Measurements from ENCODE around the gene LGR4. TPM values are rescaled to one million over a fixed set of nuclear protein-coding genes. Genes with fewer than 3 reads are reported as not detected.

LGR4 gene
- total and polyA plus RNA-seq, 7 donors, result 11.3 to 44.3 (median 29.9) TPM

DNA sequence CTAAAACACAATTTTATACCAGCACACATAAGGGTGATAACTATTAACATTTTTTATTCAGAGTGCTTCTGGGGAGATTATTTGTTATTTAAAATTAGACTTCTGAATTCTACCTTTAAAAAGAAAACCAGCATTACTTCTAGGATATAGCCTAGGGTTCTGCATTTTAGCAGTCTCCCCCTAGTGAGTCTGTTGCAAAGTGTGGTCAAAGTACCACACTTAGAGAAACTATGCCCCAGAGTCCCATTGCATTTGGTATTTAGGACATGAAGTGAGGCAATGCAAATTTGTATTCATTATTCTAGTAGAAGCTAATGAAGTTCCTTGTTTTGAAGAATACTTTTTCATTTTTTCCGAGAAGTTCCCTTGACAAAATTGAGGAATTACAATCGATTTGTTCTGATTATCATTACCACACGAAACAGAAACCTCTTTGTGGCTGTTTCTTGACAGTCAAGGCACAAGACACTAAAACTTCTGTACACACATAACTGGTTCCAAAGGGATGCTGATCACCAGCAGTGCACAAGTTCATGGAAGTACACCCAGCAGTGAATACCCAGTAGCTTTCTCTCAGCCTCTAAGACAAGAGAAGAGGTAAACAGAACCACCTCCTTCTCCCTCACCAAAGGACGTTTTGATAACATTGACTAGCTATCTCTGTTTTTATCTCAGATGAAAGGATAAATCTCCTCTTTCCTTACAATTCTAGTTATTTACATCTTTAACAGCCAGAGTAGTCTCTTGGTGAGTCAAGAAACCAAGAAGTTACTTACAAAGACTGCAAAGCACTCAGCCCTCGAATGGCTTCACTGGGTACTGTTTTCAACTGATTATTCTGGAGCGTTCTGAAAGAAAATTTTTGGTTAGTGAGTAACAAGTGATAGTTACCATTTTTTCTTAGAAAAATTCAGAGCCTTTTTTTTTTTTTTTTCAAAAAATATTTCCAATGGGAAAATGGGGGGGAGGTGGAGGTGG lies 82.0 kb downstream of the LGR4 start:
- WGBS, 2 donors, result 64 to 79% methylated on average over 6 of the region's 6 CpGs
- H3K4me1 ChIP-seq, result peaks cover 0 to 41% (median 26%) of the 10 kb centered on the region in 4 donors
- H3K27ac ChIP-seq, result no peak overlapping the region
- H3K9me3 ChIP-seq, result no peaks in the 10 kb centered on the region
- intact Hi-C loops (cut with DNase I), result no loop called here
- no peak overlapping the region for H3K4me3 ChIP-seq
- no peaks in the 10 kb centered on the region for H3K27me3 ChIP-seq
- no peaks in the 10 kb centered on the region for H3K36me3 ChIP-seq
- TF ChIP-seq POLR2A (IDR thresholded peaks at IDR 0.05), result no peak
- no peak for TF ChIP-seq EP300 (IDR thresholded peaks at IDR 0.05)
- TF ChIP-seq POLR2AphosphoS5 (IDR thresholded peaks at IDR 0.05), result no peak
- TF ChIP-seq, protein P1, sequence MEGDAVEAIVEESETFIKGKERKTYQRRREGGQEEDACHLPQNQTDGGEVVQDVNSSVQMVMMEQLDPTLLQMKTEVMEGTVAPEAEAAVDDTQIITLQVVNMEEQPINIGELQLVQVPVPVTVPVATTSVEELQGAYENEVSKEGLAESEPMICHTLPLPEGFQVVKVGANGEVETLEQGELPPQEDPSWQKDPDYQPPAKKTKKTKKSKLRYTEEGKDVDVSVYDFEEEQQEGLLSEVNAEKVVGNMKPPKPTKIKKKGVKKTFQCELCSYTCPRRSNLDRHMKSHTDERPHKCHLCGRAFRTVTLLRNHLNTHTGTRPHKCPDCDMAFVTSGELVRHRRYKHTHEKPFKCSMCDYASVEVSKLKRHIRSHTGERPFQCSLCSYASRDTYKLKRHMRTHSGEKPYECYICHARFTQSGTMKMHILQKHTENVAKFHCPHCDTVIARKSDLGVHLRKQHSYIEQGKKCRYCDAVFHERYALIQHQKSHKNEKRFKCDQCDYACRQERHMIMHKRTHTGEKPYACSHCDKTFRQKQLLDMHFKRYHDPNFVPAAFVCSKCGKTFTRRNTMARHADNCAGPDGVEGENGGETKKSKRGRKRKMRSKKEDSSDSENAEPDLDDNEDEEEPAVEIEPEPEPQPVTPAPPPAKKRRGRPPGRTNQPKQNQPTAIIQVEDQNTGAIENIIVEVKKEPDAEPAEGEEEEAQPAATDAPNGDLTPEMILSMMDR (IDR thresholded peaks at IDR 0.05), result no peak
- no peak for DNase-seq

- intact Hi-C loops (cut with DNase I), result no loop called here
Observed at GRCh38 chr11:27388869-27389268, 83.7 kb downstream of the LGR4 start.

DNA sequence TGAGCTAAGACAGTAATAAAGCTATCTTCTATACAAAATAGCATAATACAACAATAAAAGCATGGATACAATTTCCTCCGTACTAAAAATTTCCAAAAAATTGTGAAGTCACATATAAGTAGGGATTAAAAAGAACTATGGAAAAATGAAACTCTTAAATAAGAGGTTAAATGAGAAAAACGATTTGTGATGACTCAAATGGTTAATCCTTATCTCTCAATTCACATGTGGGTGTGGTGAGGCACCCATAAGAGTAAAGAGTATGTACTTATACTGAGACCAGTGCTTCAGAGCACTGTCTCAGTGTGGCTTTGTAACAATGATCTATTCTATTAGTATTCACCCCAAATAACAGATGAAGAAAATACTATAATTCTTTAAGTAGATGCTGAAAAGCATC lies 84.6 kb downstream of the LGR4 start:
- H3K4me1 ChIP-seq, result peaks cover 0 to 21% (median 10%) of the 10 kb centered on the region in 4 donors
- intact Hi-C loops (cut with DNase I), result no loop called here
- no peak overlapping the region for H3K27ac ChIP-seq
- H3K36me3 ChIP-seq, result peaks cover 0 to 17% (median 0%) of the 10 kb centered on the region in 4 donors
- TF ChIP-seq EP300 (IDR thresholded peaks at IDR 0.05) (no peak), POLR2AphosphoS5 (IDR thresholded peaks at IDR 0.05) (no peak), POLR2A (IDR thresholded peaks at IDR 0.05) (no peak)
- TF ChIP-seq, protein P1 (IDR thresholded peaks at IDR 0.05), result no peak
- H3K9me3 ChIP-seq, result no peaks in the 10 kb centered on the region
- no peak overlapping the region for H3K4me3 ChIP-seq
- no peaks in the 10 kb centered on the region for H3K27me3 ChIP-seq
- WGBS, 2 donors, result 14 to 58% methylated on average over 2 of the region's 2 CpGs
- no peak for DNase-seq

More at GRCh38 chr11:27388869-27389268, 83.7 kb downstream of the LGR4 start:
- H3K9me3 ChIP-seq, result no peaks in the 10 kb centered on the region
- H3K4me1 ChIP-seq, result peaks cover 0 to 26% (median 16%) of the 10 kb centered on the region in 4 donors
- H3K4me3 ChIP-seq, result no peak overlapping the region
- H3K27me3 ChIP-seq, result no peaks in the 10 kb centered on the region
- no peak for DNase-seq
- H3K27ac ChIP-seq, result no peak overlapping the region
- peaks cover 0 to 12% (median 0%) of the 10 kb centered on the region in 4 donors for H3K36me3 ChIP-seq
- 9 to 55% methylated on average over 1 of the region's 1 CpG for WGBS, 2 donors
- TF ChIP-seq EP300 (IDR thresholded peaks at IDR 0.05) (no peak), POLR2AphosphoS5 (IDR thresholded peaks at IDR 0.05) (no peak), POLR2A (IDR thresholded peaks at IDR 0.05) (no peak)
- TF ChIP-seq, protein P1 (IDR thresholded peaks at IDR 0.05), result no peak

DNA sequence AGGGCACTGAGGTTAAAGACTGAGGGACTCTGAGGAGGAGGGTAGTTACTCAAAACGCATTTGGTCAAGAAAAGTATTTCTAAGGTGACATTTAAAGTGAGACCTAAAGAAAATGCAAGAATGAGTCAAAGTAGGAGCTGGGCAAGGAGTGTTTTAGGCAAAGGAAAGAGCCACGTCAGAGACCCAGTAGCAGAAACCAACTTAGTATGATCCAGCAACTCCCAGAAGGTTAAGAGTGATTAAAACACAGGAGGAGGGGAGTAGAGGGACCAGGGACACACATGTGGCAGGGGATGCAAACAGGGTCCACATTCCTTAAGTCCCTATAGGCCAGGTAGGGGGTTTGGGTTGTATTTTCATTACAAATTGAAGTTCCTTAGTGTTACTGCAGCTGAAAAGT lies 85.2 kb downstream of the LGR4 start:
- Histone ChIP-seq H3K27me3 (no peaks in the 10 kb centered on the region), H3K9me3 (no peaks in the 10 kb centered on the region), H3K27ac (no peak overlapping the region), H3K4me3 (no peak overlapping the region), H3K4me1 (peaks cover 0 to 14% (median 5%) of the 10 kb centered on the region in 4 donors), H3K36me3 (peaks cover 0 to 23% (median 0%) of the 10 kb centered on the region in 4 donors)
- 41 to 63% methylated on average over 2 of the region's 2 CpGs for WGBS, 2 donors
- DNase-seq, result no peak
- intact Hi-C loops (cut with DNase I), result no loop called here
- TF ChIP-seq, protein P1 (IDR thresholded peaks at IDR 0.05), result no peak
